Amniotic stem cell (primary cell): Measurements from ENCODE around the gene MON1B.
"Not testable (repeated sequence)": the region's sequence is repeated elsewhere in the genome, so short reads cannot be mapped to it uniquely, and the experiment has no call there.

ENCODE experiments used
- DNase-seq: peaks from one replicate; lab custom pipeline; 2025; lab: John Stamatoyannopoulos, UW

MON1B gene

GRCh38 chr16:77197747-77198146 lies 6.8 kb downstream of the MON1B start:
- no peak for DNase-seq

DNA sequence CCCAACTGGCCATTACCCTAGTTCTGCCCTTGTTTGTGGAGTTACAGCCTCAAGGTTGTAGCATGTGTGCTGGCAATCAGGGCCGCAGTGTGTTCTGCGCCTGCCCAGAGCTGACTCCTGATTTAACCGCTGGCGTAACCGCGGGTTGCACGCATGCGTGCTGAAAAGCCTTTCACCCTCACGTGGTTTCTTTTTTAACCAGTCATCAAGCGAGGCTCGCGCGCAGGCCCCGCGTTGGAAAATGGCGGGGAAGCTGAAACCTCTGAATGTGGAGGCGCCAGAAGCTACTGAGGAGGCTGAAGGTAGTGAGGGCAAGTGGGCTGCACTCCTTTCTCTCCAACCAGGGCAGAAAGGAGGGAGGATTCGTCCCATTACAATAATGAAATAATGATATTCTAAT lies 8.2 kb downstream of the MON1B start, which contains the start of gene SYCE1L:
Gene SYCE1L, plus strand, starts transcription at position 198 of the 400 bp plus-strand sequence. Its CDS starts 44 bp downstream, at position 242.
- no peak for DNase-seq

GRCh38 chr16:77206533-77206932 lies 15.5 kb downstream of the MON1B start:
- no peak for DNase-seq

DNA sequence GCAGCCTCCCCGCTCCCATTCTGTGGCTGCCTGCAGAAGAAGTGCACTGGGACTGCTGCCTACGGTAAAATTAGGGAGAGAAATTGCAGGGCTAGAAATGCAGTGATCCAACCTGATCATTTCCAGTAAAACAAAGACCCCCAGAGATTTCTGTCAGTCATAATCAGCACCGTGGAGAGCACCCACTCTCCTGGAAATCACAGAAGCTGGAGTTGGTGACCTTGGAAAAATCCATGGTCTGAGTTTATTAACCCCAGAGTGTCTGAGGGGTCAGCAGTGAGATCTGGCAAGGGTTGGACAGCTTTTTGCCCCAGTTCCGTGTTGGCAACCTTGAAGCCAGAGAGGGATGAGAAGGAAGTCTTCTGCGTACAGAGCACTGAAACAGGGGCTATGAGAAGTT lies 16.0 kb downstream of the MON1B start:
- DNase-seq = no peak

GRCh38 chr16:77208382-77208781 lies 17.4 kb downstream of the MON1B start:
- DNase-seq = no peak

DNA sequence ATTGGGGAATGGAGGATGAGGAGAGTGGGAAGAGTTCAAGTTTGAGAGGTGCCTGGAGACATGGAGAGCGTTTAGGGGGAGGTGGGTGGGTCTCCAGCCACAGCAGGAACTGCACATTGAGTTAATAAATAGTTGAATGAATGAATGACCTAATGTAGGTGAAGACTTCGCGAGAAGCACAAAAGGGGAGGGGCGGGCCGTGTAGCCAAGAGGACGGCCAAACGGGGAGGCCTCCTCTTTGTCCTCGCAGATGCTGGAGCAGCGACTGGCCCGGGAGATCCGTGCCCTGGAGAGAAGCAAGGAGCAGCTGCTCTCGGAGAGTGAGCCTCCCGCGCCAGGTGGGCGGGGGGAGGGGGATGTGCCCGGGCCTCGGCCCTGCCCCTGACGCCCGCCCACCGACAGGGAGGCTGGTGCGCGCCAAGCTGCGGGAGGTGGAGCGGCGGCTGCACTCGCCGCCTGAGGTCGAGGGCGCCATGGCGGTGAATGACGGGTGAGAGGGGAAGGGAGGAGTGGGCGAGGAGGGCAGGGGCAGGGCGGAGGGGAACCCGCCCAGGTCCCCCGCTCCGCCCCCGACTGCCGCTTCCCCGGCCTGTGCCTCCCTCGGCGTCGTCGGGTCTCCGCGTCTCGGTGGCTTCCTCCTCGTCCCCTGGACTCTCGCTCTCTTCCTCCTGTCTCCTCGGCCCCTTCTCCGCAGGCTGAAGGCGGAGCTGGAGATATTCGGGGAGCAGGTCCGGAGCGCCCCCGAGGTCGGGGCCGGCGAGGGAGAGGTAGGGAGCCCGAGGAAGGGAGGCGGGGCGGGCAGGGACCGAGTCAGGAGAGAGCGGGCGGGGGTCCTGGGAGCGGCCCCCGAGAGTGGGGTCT lies 21.1 kb downstream of the MON1B start:
- no peak for DNase-seq

GRCh38 chr16:77212741-77213541 lies 22.0 kb downstream of the MON1B start:
- no peak for DNase-seq

GRCh38 chr16:77213542-77214106 lies 22.6 kb downstream of the MON1B start:
- DNase-seq = peak; percentile 34

GRCh38 chr16:77214411-77215138 lies 23.6 kb downstream of the MON1B start:
- DNase-seq = no peak

GRCh38 chr16:77219437-77219836 lies 28.4 kb downstream of the MON1B start:
- DNase-seq = no peak

GRCh38 chr16:77220427-77220826 lies 29.4 kb downstream of the MON1B start:
- DNase-seq = no peak

- DNase-seq = no peak
Measured at GRCh38 chr16:77221482-77221881, 30.5 kb downstream of the MON1B start.

DNA sequence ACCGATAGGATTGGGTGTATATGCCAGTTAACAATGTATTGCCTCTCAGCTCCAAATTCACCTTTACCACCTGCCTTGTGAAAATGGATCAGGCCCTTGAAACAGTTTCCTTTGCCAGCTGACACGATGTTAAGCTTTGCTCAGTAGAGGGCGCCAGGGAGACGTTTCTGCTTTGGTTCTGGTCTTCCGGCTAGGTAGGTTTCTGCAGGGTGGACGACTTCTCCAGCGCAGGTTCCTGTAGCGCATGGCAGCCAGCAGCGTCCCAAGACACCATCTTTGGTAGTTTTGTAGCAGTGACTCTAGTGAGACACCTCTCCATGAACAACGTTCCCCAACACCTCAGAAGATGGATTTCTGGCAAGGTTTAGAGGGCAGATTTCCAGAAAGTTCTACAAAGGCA lies 32.2 kb downstream of the MON1B start:
- DNase-seq = no peak

GRCh38 chr16:77225182-77225581 lies 34.2 kb downstream of the MON1B start:
- DNase-seq = no peak

GRCh38 chr16:77227745-77228144 lies 36.8 kb downstream of the MON1B start:
- no peak for DNase-seq

GRCh38 chr16:77231047-77231446 lies 40.1 kb downstream of the MON1B start:
- no peak for DNase-seq

GRCh38 chr16:77233799-77234519 lies 43.0 kb downstream of the MON1B start:
- no peak for DNase-seq

DNA sequence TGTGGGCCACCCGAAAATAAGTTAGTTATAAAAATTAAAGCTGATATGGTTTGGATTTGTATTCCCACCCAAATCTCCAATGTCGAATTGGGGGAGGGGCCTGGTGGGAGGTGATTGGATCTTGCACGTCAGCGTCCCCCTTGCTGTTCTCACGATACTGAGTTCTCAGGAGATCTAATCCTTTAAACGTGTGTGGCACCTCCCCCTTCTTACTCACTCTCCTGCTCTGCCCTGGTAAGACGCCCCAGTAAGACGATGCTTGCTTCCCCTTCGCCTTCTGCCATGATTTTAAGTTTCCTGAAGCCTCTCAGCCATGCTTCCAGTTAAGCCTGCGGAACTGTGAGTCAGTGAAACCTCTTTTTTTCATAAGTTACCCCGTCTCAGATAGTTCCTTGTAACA lies 43.6 kb downstream of the MON1B start:
- DNase-seq = no peak

DNA sequence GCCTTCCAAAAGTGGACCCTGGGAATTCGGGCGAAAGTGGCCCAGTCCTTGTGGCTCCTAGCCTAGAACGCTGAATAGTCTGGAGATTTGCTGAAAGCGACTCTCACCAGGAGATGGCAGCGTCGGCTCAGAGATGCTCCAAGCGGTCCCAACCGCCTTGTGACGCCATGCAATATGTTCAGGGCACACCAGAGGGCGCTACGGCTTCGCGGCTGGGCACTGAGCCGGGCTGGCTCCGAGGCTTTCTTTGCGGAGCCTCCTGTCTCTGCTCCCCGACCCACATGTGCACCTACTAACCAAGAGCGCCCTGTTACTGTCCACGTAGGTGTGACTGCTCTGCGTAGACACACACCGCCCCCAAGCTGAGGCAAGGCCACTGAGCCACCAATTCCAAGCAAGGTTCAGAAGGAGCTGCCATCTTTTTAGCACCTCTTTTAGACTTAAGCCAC lies 45.1 kb downstream of the MON1B start:
- peak; percentile 50 for DNase-seq

DNA sequence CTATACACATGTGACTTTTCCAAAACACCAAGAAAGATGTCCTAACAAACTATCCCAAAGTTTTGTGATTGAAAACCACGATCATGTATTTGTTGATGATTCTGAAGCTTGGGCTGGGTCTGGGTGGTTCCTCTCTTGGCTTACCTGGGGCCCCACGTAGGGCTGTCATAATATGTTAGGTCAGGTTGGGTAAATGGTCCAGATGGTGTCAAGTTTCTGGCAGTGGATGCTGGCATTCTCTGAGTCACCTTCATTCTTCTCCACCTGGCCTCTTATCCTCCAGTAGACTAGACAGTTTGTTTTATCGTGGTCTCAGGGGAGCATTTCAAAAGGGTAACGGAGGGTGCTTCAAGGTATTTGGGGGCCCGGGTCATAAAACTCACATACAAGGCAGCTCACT lies 47.6 kb downstream of the MON1B start:
- no peak for DNase-seq

- DNase-seq = not testable (repeated sequence)
Measured at GRCh38 chr16:77242471-77242870, 51.5 kb downstream of the MON1B start.
